Activated naive CD4-positive, alpha-beta T cell treated with anti-CD3 and anti-CD28 coated beads, Interleukin-2, amount 50 U/mL, for 72 hours (primary cell): Measurements from ENCODE around the gene TRIP10. TPM values are rescaled to one million over a fixed set of nuclear protein-coding genes. Genes with fewer than 3 reads are reported as not detected.
"Not testable (repeated sequence)": the region's sequence is repeated elsewhere in the genome, so short reads cannot be mapped to it uniquely, and the experiment has no call there.

Source experiments
- ATAC-seq, 2 donors: fragments of 150-1000 bp; cut with Tn5 transposase; 2 replicates each; pipeline ENCODE4 v1.10.0; 2021; ENCODE audit warnings: mild to moderate bottlenecking in 2 of 2, moderate library complexity in 2 of 2
- DNase-seq, 2 donors: peaks; one replicate each; pipeline ENCODE4 v3.0.0; 2021 to 2022; ENCODE audit warnings: low spot score in 2 of 2
- H3K27ac Mint-ChIP-seq, 2 donors: one replicate each; pipeline ENCODE4 v1.8.0; 2022; ENCODE audit warnings: mild to moderate bottlenecking in 2 of 2, mixed read lengths in 2 of 2
- H3K36me3 Mint-ChIP-seq, 2 donors: one replicate each; pipeline ENCODE4 v1.8.0; 2022; ENCODE audit warnings: mixed read lengths in 2 of 2
- H3K9me3 Mint-ChIP-seq, 2 donors: one replicate each; pipeline ENCODE4 v1.8.0; 2022; ENCODE audit warnings: mixed read lengths in 2 of 2
- total RNA-seq, 2 donors: library from RNA; stranded (reverse); gene quantifications; one replicate each; pipeline ENCODE4 v1.2.3, GENCODE V29; 2022

Gene TRIP10
- total RNA-seq, 2 donors from 2014 or later: 47.1 to 109 TPM

- DNase-seq (no peak), ATAC-seq (no peak)
- no peaks in the 10 kb centered on the region for H3K9me3 Mint-ChIP-seq
- H3K36me3 Mint-ChIP-seq: no peaks in the 10 kb centered on the region
- peak overlapping the region in 1 of 2 donors; percentile 46 for H3K27ac Mint-ChIP-seq
Measured at GRCh38 chr19:6708346-6708745, 31.1 kb upstream of the TRIP10 start.

GRCh38 chr19:6708913-6709312 lies 30.6 kb upstream of the TRIP10 start:
- H3K36me3 Mint-ChIP-seq, H3K27ac Mint-ChIP-seq: not testable (repeated sequence)

GRCh38 chr19:6709549-6709948 lies 29.9 kb upstream of the TRIP10 start:
- no peak overlapping the region for H3K27ac Mint-ChIP-seq

More at GRCh38 chr19:6708913-6709312, 30.6 kb upstream of the TRIP10 start:
- ATAC-seq, DNase-seq, H3K9me3 Mint-ChIP-seq: not testable (repeated sequence)

GRCh38 chr19:6710273-6711077 lies 29.0 kb upstream of the TRIP10 start:
- DNase-seq (no peak), ATAC-seq (peak; percentile 26 to 56)
- Mint-ChIP-seq H3K36me3 (no peaks in the 10 kb centered on the region), H3K9me3 (no peaks in the 10 kb centered on the region), H3K27ac (peak overlapping the region in 1 of 2 donors; percentile 16)

More at GRCh38 chr19:6709549-6709948, 29.9 kb upstream of the TRIP10 start:
- no peaks in the 10 kb centered on the region for H3K9me3 Mint-ChIP-seq
- no peak for DNase-seq
- H3K36me3 Mint-ChIP-seq: no peaks in the 10 kb centered on the region
- ATAC-seq: no peak

GRCh38 chr19:6711078-6711361 lies 28.5 kb upstream of the TRIP10 start:
- ATAC-seq: no peak
- Mint-ChIP-seq H3K27ac (no peak overlapping the region), H3K9me3 (no peaks in the 10 kb centered on the region), H3K36me3 (no peaks in the 10 kb centered on the region)
- DNase-seq: no peak

GRCh38 chr19:6711605-6712004 lies 27.9 kb upstream of the TRIP10 start:
- Mint-ChIP-seq H3K27ac (no peak overlapping the region), H3K36me3 (no peaks in the 10 kb centered on the region), H3K9me3 (no peaks in the 10 kb centered on the region)
- DNase-seq (no peak), ATAC-seq (no peak)

GRCh38 chr19:6712231-6712630 lies 27.2 kb upstream of the TRIP10 start:
- Mint-ChIP-seq H3K27ac (no peak overlapping the region), H3K36me3 (peaks cover 0 to 1% of the 10 kb centered on the region in 2 donors)
- no peak for ATAC-seq

GRCh38 chr19:6712692-6713670 lies 26.5 kb upstream of the TRIP10 start:
- ATAC-seq (no peak), DNase-seq (no peak)
- Mint-ChIP-seq H3K36me3 (peaks cover 0 to 7% of the 10 kb centered on the region in 2 donors), H3K27ac (no peak overlapping the region), H3K9me3 (peaks cover 5 to 9% of the 10 kb centered on the region in 2 donors)

More at GRCh38 chr19:6712231-6712630, 27.2 kb upstream of the TRIP10 start:
- peaks cover under 1 to 2% of the 10 kb centered on the region in 2 donors for H3K9me3 Mint-ChIP-seq
- DNase-seq: no peak

GRCh38 chr19:6713773-6714692 lies 25.4 kb upstream of the TRIP10 start:
- peaks cover 5 to 9% of the 10 kb centered on the region in 2 donors for H3K9me3 Mint-ChIP-seq
- no peak for DNase-seq
- H3K36me3 Mint-ChIP-seq: peaks cover 0 to 7% of the 10 kb centered on the region in 2 donors
- no peak for ATAC-seq
- no peak overlapping the region for H3K27ac Mint-ChIP-seq

- peaks cover 5 to 9% of the 10 kb centered on the region in 2 donors for H3K9me3 Mint-ChIP-seq
- ATAC-seq: no peak
- no peak overlapping the region for H3K27ac Mint-ChIP-seq
- DNase-seq: no peak
- peaks cover 0 to 7% of the 10 kb centered on the region in 2 donors for H3K36me3 Mint-ChIP-seq
Measured at GRCh38 chr19:6714749-6715555, 24.5 kb upstream of the TRIP10 start.

- Mint-ChIP-seq H3K36me3 (peaks cover 0 to 7% of the 10 kb centered on the region in 2 donors), H3K27ac (no peak overlapping the region), H3K9me3 (peaks cover 5 to 9% of the 10 kb centered on the region in 2 donors)
- ATAC-seq (no peak), DNase-seq (no peak)
Measured at GRCh38 chr19:6716610-6716970, 22.9 kb upstream of the TRIP10 start.

- ATAC-seq (peak in 1 of 2 donors; percentile 30), DNase-seq (no peak)
- Mint-ChIP-seq H3K9me3 (peaks cover 5 to 9% of the 10 kb centered on the region in 2 donors), H3K27ac (peak overlapping the region in 1 of 2 donors; percentile 56), H3K36me3 (peaks cover 0 to 7% of the 10 kb centered on the region in 2 donors)
Measured at GRCh38 chr19:6717036-6717435, 22.4 kb upstream of the TRIP10 start.

GRCh38 chr19:6717441-6717971 lies 22.0 kb upstream of the TRIP10 start:
- ATAC-seq: no peak
- Mint-ChIP-seq H3K9me3 (peaks cover 5 to 9% of the 10 kb centered on the region in 2 donors), H3K36me3 (peaks cover 0 to 7% of the 10 kb centered on the region in 2 donors), H3K27ac (peak overlapping the region in 1 of 2 donors; percentile 56)
- no peak for DNase-seq

GRCh38 chr19:6718111-6718740 lies 21.3 kb upstream of the TRIP10 start:
- no peak for DNase-seq
- Mint-ChIP-seq H3K9me3 (peaks cover 5 to 9% of the 10 kb centered on the region in 2 donors), H3K36me3 (peaks cover 0 to 7% of the 10 kb centered on the region in 2 donors), H3K27ac (no peak overlapping the region)
- peak in 1 of 2 donors; percentile 14 for ATAC-seq
